MM.1S (cell line): ENCODE measurements around the gene PTPRO.

Experiments
- EZH2 ChIP-seq: fragments of 300-600 bp; sonication (generic); optimal IDR thresholded peaks from 2 replicates; pipeline ENCODE3; 2017; ENCODE audit warnings: low read depth, mild to moderate bottlenecking, antibody characterized with exemption, low read length, mixed read lengths
- TF ChIP-seq, protein P1 (sequence below): fragments of 300-600 bp; sonication (generic); IDR thresholded peaks from 2 replicates; pipeline ENCODE4 v1.5.1; 2016; ENCODE audit warnings: antibody characterized with exemption, low read length, mixed read lengths

- TF ChIP-seq, protein P1, sequence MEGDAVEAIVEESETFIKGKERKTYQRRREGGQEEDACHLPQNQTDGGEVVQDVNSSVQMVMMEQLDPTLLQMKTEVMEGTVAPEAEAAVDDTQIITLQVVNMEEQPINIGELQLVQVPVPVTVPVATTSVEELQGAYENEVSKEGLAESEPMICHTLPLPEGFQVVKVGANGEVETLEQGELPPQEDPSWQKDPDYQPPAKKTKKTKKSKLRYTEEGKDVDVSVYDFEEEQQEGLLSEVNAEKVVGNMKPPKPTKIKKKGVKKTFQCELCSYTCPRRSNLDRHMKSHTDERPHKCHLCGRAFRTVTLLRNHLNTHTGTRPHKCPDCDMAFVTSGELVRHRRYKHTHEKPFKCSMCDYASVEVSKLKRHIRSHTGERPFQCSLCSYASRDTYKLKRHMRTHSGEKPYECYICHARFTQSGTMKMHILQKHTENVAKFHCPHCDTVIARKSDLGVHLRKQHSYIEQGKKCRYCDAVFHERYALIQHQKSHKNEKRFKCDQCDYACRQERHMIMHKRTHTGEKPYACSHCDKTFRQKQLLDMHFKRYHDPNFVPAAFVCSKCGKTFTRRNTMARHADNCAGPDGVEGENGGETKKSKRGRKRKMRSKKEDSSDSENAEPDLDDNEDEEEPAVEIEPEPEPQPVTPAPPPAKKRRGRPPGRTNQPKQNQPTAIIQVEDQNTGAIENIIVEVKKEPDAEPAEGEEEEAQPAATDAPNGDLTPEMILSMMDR: peak; percentile 84
- no peak for TF ChIP-seq EZH2
These were observed 268.0 kb downstream of the PTPRO start for GRCh38 chr12:15590180-15590826.
